GM21619 (cell line): ENCODE results near the gene MKNK1.

Experiments
- ATAC-seq: cut with Tn5 transposase; IDR thresholded peaks from one replicate; pipeline ENCODE4 v1.9.1; 2021; ENCODE audit not compliant: unreplicated experiment

Gene MKNK1

GRCh38 chr1:46544561-46545240 lies 59.4 kb downstream of the MKNK1 start:
- no peak for ATAC-seq

- no peak for ATAC-seq
Observed at GRCh38 chr1:46543761-46544560, 60.1 kb downstream of the MKNK1 start.

GRCh38 chr1:46543382-46543760 lies 60.7 kb downstream of the MKNK1 start:
- ATAC-seq, result no peak

- ATAC-seq, result no peak
Observed at GRCh38 chr1:46539972-46540371, 64.1 kb downstream of the MKNK1 start.

- no peak for ATAC-seq
Observed at GRCh38 chr1:46538147-46538546, 65.9 kb downstream of the MKNK1 start.

GRCh38 chr1:46537651-46538050 lies 66.4 kb downstream of the MKNK1 start:
- ATAC-seq, result no peak

- no peak for ATAC-seq
Observed at GRCh38 chr1:46536527-46536926, 67.5 kb downstream of the MKNK1 start.

GRCh38 chr1:46535063-46535462 lies 69.0 kb downstream of the MKNK1 start:
- no peak for ATAC-seq

GRCh38 chr1:46533179-46533864 lies 70.7 kb downstream of the MKNK1 start:
- ATAC-seq, result no peak

GRCh38 chr1:46532498-46533178 lies 71.4 kb downstream of the MKNK1 start:
- ATAC-seq, result no peak

GRCh38 chr1:46532095-46532494 lies 72.0 kb downstream of the MKNK1 start:
- ATAC-seq, result no peak

- no peak for ATAC-seq
Observed at GRCh38 chr1:46530791-46531409, 73.2 kb downstream of the MKNK1 start.

GRCh38 chr1:46530311-46530710 lies 73.8 kb downstream of the MKNK1 start:
- ATAC-seq, result no peak

- ATAC-seq, result no peak
Observed at GRCh38 chr1:46529031-46529630, 74.9 kb downstream of the MKNK1 start.

GRCh38 chr1:46528297-46528955 lies 75.6 kb downstream of the MKNK1 start:
- no peak for ATAC-seq

GRCh38 chr1:46527474-46528296 lies 76.4 kb downstream of the MKNK1 start:
- ATAC-seq, result no peak

- no peak for ATAC-seq
Observed at GRCh38 chr1:46526691-46527291, 77.3 kb downstream of the MKNK1 start.

- ATAC-seq, result no peak
Observed at GRCh38 chr1:46526013-46526690, 77.9 kb downstream of the MKNK1 start.
